Thoracic aorta (tissue), 2 donors: ENCODE measurements around the gene LIG4. TPM values are rescaled to one million over a fixed set of nuclear protein-coding genes. Genes with fewer than 3 reads are reported as not detected.

Source experiments
- ATAC-seq: fragments of 150-250 bp; one replicate; pipeline ENCODE4 v1.8.0; 2017; ENCODE audit warnings: low read depth; ENCODE audit not compliant: insufficient number of reproducible peaks, low FRiP score
- DNase-seq: peaks from one replicate; pipeline ENCODE4 v3.0.0-alpha.2; 2020; ENCODE audit warnings: low spot score
- H3K27ac ChIP-seq, 2 donors: fragments of 200-600 bp; sonication (generic); 1 replicate in 1 of 2; 2 replicates in 1 of 2; pipeline ENCODE4 v1.5.1; 2016; ENCODE audit warnings: mild to moderate bottlenecking in 2 of 2, moderate library complexity in 2 of 2
- H3K27me3 ChIP-seq: fragments of 200-600 bp; sonication (generic); replicated peaks from 2 replicates; pipeline ENCODE4 v1.6.0; 2016; ENCODE audit warnings: mild to moderate bottlenecking; ENCODE audit not compliant: insufficient read depth
- H3K36me3 ChIP-seq: fragments of 200-600 bp; sonication (generic); one replicate; pipeline ENCODE4 v1.5.1; 2016
- H3K4me1 ChIP-seq, 2 donors: fragments of 200-600 bp; sonication (generic); 1 replicate in 1 of 2; 2 replicates in 1 of 2; pipeline versions ENCODE4 v1.5.1 to v1.6.0; 2016; ENCODE audit warnings: low read depth in 2 of 2, mild to moderate bottlenecking in 1 of 2; ENCODE audit not compliant: control insufficient read depth in 1 of 2
- H3K4me3 ChIP-seq: fragments of 200-600 bp; sonication (generic); 2 replicates; pipeline ENCODE4 v1.5.1; 2016; ENCODE audit warnings: mild to moderate bottlenecking
- H3K9me3 ChIP-seq: fragments of 200-600 bp; sonication (generic); 2 replicates; pipeline ENCODE4 v1.5.1; 2016
- CTCF ChIP-seq: fragments of 200-600 bp; sonication (generic); IDR thresholded peaks from one replicate; pipeline ENCODE4 v1.5.1; 2019; ENCODE audit warnings: antibody characterized with exemption
- total RNA-seq, 2 donors: library from RNA; depleted of rRNA; stranded (reverse); fragments of >200 nt; gene quantifications; one replicate each; pipeline versions ENCODE4 v1.1.0 to v1.2.3, GENCODE V29; 2016

Gene LIG4
- total RNA-seq, 2 donors from 2014 or later = 7.8 to 11.9 TPM

- TF ChIP-seq CTCF = no peak
Observed at GRCh38 chr13:108178078-108178477, 37.3 kb downstream of the LIG4 start.

DNA sequence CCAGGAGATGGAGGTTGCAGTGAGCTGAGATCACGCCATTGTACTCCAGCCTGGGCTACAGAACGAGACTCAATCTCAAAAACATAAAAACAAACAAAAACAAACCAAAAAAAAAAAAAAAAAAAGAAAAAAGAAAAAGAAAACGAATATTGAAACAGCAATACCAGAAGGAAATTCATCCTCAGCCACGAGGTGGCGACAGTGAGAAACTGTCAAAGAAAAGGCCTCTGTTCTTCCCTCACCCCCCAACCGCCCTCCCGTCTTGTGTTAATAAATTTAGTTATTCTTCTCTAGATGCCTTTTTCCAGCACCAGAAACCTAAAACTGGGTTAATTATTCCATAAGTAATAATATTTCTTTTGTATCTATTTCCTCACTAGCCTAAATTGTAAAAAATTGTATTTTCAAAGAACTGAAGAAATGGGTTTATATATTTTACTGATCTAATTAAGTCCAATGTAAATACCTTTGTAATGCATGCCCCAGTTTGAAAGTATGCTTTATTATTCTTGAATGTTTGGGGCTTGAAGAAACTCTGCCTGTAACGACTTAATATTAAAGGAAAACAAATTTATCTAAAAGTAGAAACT lies 38.6 kb downstream of the LIG4 start:
- TF ChIP-seq CTCF = no peak
- Histone ChIP-seq H3K36me3 (no peaks in the 10 kb centered on the region), H3K4me1 (no peaks in the 10 kb centered on the region), H3K27me3 (no peaks in the 10 kb centered on the region), H3K9me3 (peaks cover 5% of the 10 kb centered on the region), H3K27ac (no peak overlapping the region), H3K4me3 (no peak overlapping the region)
- DNase-seq (no peak), ATAC-seq (no peak)

More at GRCh38 chr13:108178078-108178477, 37.3 kb downstream of the LIG4 start:
- no peaks in the 10 kb centered on the region for H3K4me1 ChIP-seq
- no peak overlapping the region for H3K4me3 ChIP-seq
- ATAC-seq = no peak
- no peak overlapping the region for H3K27ac ChIP-seq
- H3K9me3 ChIP-seq = peaks cover 5% of the 10 kb centered on the region
- no peak for DNase-seq
- H3K36me3 ChIP-seq = no peaks in the 10 kb centered on the region
- no peaks in the 10 kb centered on the region for H3K27me3 ChIP-seq

DNA sequence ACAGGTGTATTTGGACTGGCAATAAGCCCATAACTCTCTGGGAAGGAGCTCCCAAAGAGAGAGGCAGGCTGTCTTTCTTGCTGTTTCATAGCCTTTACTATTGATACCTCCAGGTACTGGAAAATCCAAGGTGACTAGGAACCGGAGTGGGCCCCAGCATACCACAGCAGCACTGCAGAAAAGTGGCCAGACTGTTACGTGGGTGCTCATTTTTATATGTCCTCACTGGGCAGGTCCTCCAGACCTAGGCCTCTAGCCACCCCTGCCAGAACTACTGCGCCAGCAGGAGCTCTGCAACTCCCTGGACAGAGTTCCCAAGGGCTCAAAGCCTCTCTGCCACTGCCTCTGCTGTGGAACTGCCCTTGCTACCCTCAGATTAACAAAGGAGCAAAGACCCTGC lies 46.4 kb downstream of the LIG4 start:
- ATAC-seq = no peak
- no peak for DNase-seq

DNA sequence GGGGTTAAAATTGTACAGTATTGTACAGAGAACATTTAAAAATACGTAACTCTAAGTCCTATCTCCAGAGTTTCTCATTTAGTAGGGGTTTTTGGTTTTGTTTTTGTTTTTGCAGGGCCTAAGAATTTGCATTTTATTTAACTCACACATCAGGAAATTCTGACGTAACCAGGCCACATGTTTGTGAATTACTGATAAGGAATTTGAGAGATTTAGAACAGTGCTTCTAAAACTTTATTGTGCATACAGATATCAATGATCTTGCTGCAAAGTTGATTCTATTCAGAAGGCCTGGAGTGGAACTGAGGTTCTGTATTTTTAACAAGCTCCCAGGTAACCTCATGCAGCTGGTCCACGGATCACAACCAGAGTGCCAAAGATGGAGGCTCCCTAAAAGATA lies 49.3 kb downstream of the LIG4 start:
- no peaks in the 10 kb centered on the region for H3K27me3 ChIP-seq
- H3K4me3 ChIP-seq = no peak overlapping the region
- H3K36me3 ChIP-seq = no peaks in the 10 kb centered on the region
- H3K4me1 ChIP-seq = no peaks in the 10 kb centered on the region
- no peaks in the 10 kb centered on the region for H3K9me3 ChIP-seq
- no peak for TF ChIP-seq CTCF
- ATAC-seq = no peak
- DNase-seq = no peak
- no peak overlapping the region for H3K27ac ChIP-seq

More for the DNA sequence above, 46.4 kb downstream of the LIG4 start:
- Histone ChIP-seq H3K27ac (no peak overlapping the region), H3K36me3 (no peaks in the 10 kb centered on the region), H3K4me3 (no peak overlapping the region), H3K4me1 (no peaks in the 10 kb centered on the region), H3K9me3 (peaks cover 3% of the 10 kb centered on the region), H3K27me3 (no peaks in the 10 kb centered on the region)
- no peak for TF ChIP-seq CTCF

GRCh38 chr13:108158746-108159145 lies 56.6 kb downstream of the LIG4 start:
- no peak overlapping the region for H3K4me3 ChIP-seq
- DNase-seq = no peak
- ATAC-seq = no peak
- TF ChIP-seq CTCF = no peak
- no peaks in the 10 kb centered on the region for H3K9me3 ChIP-seq
- H3K27ac ChIP-seq = no peak overlapping the region
- H3K27me3 ChIP-seq = no peaks in the 10 kb centered on the region
- no peaks in the 10 kb centered on the region for H3K36me3 ChIP-seq
- H3K4me1 ChIP-seq = no peaks in the 10 kb centered on the region

Other genes with a start within 250 kb of the LIG4 start
- 10 to 100 TPM in 1 of 2 donors, 1 to 10 TPM in 1; 8.5 to 18.0 TPM for gene ABHD13, start 2.9 kb upstream of the LIG4 start, total RNA-seq
- gene TNFSF13B, start 54.2 kb upstream of the LIG4 start, total RNA-seq = 10 to 100 TPM in 1 of 2 donors, 1 to 10 TPM in 1; 7.5 to 11.2 TPM